Fibroblast of mammary gland (primary cell): ENCODE results near the gene PJVK.

Source experiments
- DNase-seq: peaks from one replicate; pipeline ENCODE4 v3.0.0-alpha.2; 2010; ENCODE audit warnings: low read depth
- H3K4me3 ChIP-seq: 2 replicates; pipeline ENCODE4 v1.5.1; 2011; ENCODE audit warnings: low read depth, mild to moderate bottlenecking, low read length, moderate library complexity; ENCODE audit not compliant: control insufficient read depth
- TF ChIP-seq, protein P1 (sequence below): conservative IDR thresholded peaks from 2 replicates; pipeline ENCODE4 v1.5.1; 2011; ENCODE audit warnings: low read depth, low read length, inconsistent platforms; ENCODE audit not compliant: control insufficient read depth, insufficient read depth

Gene PJVK

DNA sequence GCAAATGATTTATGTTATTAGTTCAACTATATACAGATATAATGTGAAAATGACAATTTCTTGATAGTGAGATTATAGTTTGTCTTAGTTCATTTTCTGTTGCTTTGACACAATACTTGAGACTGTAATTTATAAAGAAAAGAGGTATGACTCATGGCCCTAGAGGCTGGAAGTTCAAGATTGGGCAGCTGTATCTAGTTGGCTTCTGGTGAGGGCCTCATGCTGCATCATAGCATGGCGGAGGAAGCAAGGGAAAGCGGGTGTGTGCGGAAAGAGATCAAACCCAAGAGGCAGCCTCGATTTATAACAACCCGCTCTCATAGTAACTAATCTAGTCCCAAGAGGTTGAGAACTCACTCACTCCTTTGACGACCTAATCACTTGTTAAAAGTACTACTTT is 40.4 kb downstream of the PJVK start:
- DNase-seq, result no peak
- TF ChIP-seq, protein P1, sequence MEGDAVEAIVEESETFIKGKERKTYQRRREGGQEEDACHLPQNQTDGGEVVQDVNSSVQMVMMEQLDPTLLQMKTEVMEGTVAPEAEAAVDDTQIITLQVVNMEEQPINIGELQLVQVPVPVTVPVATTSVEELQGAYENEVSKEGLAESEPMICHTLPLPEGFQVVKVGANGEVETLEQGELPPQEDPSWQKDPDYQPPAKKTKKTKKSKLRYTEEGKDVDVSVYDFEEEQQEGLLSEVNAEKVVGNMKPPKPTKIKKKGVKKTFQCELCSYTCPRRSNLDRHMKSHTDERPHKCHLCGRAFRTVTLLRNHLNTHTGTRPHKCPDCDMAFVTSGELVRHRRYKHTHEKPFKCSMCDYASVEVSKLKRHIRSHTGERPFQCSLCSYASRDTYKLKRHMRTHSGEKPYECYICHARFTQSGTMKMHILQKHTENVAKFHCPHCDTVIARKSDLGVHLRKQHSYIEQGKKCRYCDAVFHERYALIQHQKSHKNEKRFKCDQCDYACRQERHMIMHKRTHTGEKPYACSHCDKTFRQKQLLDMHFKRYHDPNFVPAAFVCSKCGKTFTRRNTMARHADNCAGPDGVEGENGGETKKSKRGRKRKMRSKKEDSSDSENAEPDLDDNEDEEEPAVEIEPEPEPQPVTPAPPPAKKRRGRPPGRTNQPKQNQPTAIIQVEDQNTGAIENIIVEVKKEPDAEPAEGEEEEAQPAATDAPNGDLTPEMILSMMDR, result no peak
- no peak overlapping the region for H3K4me3 ChIP-seq

DNA sequence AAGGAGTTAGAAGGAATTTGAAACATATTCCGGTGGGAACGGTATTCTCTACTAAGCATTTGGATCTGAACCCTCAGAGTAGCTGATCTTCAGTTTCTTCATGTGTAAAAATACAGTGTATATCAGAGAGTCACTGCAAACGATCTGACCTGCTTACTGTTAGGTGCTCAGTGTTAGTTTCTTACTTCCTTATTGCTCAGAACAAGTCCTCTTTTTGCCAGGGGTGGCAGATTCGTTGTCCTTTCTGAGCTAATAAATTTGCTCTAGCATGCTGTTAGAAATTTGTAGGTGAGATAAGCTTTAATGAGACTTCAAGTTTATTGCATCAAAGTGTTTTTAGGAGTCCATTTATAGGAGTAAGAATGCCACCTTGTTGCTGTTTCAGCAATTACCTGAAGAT is 44.9 kb downstream of the PJVK start:
- H3K4me3 ChIP-seq, result no peak overlapping the region
- DNase-seq, result no peak
- TF ChIP-seq, protein P1, result no peak

DNA sequence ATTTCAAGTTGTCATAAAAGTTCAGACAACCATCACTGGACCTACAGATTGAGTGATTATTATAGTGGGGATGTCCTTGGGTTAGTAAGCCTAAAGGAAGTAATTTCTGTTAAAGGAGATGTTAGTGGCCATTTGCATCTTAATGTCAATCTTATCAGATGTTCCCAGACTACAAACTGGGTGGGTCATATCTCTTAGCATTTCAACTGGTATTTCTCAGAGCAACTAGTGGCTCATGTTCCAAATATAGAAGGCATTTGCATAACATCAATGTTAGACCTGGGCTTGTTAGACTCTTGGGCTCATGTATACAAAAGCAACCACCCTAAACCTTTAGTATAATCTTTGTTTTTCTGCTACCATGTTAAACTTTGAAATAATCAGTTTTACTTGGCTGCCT is 47.0 kb downstream of the PJVK start:
- H3K4me3 ChIP-seq, result no peak overlapping the region
- TF ChIP-seq, protein P1, result no peak
- DNase-seq, result no peak

DNA sequence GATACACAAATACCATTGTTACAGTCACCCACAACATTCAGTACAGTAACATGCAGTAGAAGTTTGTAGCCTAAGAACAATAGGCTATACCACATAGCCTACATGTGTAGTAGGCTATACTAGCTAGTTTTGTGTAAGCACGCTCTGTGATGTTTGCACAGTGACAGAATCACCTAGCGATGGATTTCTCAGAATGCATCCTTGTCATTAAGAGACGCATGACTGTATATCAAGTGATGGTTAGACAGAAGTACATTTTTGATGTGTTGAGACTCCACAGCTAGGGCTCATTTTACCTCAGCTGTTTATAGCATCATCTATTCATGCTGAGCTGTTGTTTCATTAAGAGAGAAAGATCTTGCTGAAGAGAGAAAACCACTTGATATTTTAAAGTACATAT is 48.5 kb downstream of the PJVK start:
- TF ChIP-seq, protein P1, result no peak
- no peak for DNase-seq

DNA sequence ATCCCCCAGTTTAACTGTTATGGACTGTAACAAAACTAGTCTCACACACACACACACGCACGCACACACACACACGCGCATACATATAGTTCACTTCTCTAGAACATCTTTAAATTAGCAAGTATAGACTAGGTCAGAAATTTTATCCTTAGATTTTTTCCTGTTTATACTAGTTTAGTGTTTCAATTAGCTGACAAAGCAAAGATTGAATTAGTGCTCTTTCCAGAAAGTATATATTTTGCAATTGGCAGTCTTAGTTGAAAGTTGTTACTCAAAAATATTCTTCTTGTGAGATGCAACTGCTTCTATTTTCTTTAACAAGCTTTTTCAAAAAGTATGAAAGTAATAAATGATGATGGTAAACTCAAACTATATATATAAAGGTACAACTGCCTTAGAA is 51.6 kb downstream of the PJVK start:
- DNase-seq, result no peak
- TF ChIP-seq, protein P1, result no peak

More for the DNA sequence above, 48.5 kb downstream of the PJVK start:
- H3K4me3 ChIP-seq, result no peak overlapping the region

DNA sequence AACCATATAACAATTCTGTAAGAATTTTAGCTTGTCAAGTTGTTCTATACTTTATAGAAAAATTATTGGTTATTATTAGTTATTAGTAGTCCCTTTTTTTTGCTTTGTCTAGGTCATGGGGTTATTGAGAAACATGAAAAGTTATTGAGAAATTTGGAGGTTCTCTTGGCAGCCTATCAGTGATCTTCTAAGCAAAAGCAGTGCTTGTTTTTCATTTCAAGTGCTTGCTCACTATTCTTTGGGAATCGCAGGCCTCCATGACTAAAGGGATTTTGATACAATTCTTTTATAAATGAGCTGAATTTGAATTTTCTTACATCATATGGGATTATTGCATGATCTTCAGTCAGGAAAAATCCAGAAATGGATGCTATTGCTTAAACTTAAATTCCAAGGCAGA is 54.9 kb downstream of the PJVK start:
- TF ChIP-seq, protein P1, result no peak
- DNase-seq, result peak; percentile 48
- no peak overlapping the region for H3K4me3 ChIP-seq

More for the DNA sequence above, 51.6 kb downstream of the PJVK start:
- H3K4me3 ChIP-seq, result no peak overlapping the region

DNA sequence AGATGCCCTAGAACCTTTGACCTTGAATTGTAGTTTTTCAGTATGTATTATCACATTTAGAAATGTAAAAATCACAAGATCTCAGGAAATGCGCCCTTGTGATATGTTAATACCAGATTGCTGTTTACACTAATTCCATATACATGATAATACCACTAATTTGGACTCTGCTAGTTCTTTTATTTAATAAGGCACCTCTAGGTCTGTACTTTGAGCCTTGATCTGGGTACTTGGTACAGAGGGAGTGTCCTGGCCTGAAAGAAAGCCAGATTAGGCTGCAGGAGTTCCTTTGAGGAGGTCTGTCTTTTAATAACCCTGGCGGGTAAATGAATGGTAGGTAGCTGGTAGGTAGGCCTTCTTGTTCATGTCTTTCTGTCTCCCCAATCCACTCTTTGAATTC is 55.3 kb downstream of the PJVK start:
- H3K4me3 ChIP-seq, result no peak overlapping the region
- TF ChIP-seq, protein P1, result no peak
- no peak for DNase-seq
